Activated CD4-positive, alpha-beta T cell treated with anti-CD3 and anti-CD28 coated beads, Interleukin-2, amount 50 U/mL, for 48 hours (primary cell): Measurements from ENCODE around the gene TSC1.
A peak's percentile ranks its signal among the peaks of the same experiment; 100 is the strongest.

Experiments used
- DNase-seq, 2 experiments: peaks; one replicate each; pipeline ENCODE4 v3.0.0-alpha.2; 2020

The TSC1 gene

DNA sequence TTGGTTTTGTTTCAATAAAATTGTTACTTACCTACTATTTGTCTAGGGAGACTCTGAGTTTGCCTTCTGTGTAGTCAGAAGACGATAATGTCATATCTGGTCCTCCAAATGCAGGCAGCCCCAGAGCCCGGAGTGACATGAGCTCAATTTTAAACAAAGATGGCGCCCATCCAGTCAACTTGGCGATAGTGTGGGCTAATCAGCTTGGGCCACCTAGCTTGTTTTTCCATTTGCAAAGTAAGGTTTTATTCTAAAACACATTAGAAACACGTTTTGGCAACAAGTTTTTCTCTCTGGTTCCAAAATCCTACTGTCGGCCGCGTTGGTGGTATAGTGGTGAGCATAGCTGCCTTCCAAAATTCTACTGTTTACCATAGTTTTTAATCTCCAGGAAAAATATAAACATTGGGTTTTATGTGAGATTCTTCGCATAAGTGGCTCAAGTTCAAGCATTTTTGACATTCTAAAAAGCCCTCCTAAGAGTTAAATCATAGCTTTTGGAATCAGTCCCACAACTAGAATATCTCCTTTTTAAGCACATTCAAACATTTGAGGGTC is 13.2 kb downstream of the TSC1 start:
- DNase-seq: no peak

DNA sequence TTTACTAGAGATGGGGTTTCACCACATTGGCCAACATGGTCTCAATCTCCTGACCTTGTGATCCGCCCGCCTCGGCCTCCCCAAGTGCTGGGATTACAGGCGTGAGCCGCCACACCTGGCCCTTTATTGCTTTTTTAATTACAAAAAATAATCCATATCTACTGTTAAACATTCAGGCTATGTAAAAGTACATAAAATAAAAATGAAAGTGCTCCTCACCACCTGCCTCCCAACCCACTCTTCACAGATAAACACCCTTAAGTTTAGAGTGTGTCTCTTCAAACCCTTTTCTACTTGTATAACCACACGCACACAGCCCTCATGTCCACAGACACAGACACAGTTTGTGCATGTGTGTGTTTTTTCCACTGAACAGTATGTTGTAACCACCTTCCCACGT is 16.7 kb downstream of the TSC1 start:
- DNase-seq: no peak

DNA sequence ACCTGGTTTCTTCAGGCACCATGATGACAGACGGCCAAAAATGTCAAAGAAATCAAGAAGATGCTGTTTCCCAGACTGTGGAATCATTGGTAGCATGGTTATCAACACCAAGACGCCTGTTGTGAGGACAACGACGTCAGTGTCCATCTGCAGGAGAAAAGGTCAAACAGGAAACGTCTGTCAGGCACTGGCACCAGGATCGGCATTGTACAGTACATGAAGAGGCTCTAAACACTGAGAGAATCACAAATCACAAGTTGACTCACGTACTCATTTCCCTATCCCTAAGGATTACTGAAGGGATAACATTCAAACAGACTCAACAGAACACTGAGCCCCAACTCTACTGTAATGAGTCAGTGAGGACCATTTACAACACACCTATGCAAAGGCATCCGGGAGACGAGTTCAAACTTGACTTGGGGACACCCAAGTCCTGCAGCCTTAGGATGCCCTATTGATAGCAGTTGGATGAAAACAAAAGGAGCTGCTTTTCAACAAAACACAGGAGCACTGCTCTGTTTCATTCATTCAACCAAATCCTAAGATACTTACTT is 21.0 kb downstream of the TSC1 start:
- DNase-seq: no peak

- DNase-seq: no peak
Measured at GRCh38 chr9:132919614-132920268, 24.7 kb downstream of the TSC1 start.

- DNase-seq: no peak
Measured at GRCh38 chr9:132914924-132915323, 29.5 kb downstream of the TSC1 start.

DNA sequence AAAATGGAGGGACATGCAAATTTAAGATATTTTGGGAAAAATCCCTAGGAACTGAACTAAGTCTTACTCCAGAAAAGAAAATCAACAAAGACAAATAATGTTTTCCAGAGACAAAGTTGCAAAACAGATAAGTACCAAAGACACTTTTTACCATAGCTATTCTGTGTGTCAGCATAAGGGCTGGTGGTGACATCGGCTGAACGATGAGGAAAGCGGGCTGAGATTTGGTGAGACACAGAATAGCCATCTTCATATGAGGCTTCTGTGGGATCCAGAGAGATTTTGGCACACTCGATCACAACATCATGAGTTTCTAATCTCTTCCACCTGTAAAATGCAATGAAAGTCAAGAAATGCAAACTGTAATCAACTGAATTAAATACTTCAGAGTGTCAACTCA is 32.3 kb downstream of the TSC1 start:
- no peak for DNase-seq

- no peak for DNase-seq
Measured at GRCh38 chr9:132910376-132910775, 34.0 kb downstream of the TSC1 start.

DNA sequence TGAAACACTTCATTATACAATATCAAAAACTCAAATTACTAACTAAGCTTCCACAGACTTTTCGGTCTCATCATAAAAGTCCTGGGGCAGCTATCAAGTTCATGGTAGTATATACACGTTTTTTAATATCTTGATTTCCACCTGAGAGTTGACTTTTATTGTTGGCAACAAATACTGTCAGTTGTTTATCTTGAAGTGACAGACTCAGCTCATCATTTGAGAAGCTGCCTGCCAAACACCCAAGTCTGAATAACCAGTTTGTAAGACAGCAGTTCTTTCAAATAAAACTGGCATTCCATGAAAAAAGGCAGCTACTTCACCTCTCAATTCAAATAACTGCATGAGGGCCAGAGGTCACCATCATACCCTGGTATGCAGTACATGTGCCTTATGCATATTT is 35.1 kb downstream of the TSC1 start:
- no peak for DNase-seq

- no peak for DNase-seq
Measured at GRCh38 chr9:132908635-132909034, 35.8 kb downstream of the TSC1 start.

- no peak for DNase-seq
Measured at GRCh38 chr9:132905726-132906125, 38.7 kb downstream of the TSC1 start.

GRCh38 chr9:132903574-132904492 is 40.6 kb downstream of the TSC1 start:
- DNase-seq: no peak

GRCh38 chr9:132901858-132902831 is 42.3 kb downstream of the TSC1 start:
- peak; percentile 79 to 84 for DNase-seq

GRCh38 chr9:132898051-132898450 is 46.4 kb downstream of the TSC1 start:
- DNase-seq: no peak

DNA sequence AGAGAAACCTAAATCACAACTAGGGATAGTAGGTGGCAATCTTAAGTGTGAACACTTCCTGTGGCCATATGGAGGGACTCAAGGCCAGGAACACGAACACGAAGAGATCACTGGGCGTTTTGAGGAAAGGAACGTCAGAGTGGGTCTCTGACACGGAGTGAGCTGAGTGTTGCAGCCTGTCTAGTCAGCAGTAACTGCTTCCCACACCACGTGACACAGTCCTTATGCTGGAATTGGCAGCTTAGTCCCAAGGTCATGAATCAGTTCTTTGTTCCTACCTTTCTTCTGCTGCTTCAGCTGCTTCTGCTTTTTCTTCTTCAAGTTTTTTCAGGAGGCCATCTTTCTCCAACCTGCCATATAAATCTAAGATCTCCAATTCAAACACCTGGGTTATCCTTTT is 47.5 kb downstream of the TSC1 start:
- no peak for DNase-seq

GRCh38 chr9:132896264-132896663 is 48.2 kb downstream of the TSC1 start:
- DNase-seq: no peak

GRCh38 chr9:132894862-132895835 is 49.3 kb downstream of the TSC1 start:
- DNase-seq: no peak

GRCh38 chr9:132894346-132894745 is 50.1 kb downstream of the TSC1 start:
- no peak for DNase-seq

DNA sequence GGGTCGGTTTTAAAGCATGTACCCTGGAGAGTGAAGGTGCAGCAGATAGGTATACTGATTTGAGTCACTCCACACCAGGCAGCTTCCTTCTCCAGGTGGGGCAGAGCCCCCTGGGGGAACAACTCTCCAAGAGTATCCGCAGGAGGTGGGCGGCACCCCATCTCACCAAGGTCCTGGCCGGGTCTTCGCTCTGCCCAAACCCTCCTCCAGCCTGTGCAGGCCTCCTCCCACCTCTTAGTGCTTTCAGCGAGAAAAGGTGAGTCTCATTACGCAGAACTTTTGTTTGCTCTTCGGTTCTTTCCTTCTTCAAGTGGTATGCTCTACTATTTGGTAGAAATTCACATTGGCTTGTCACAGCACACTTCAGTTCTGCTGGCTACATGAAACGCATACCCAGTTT is 52.0 kb downstream of the TSC1 start:
- DNase-seq: no peak

DNA sequence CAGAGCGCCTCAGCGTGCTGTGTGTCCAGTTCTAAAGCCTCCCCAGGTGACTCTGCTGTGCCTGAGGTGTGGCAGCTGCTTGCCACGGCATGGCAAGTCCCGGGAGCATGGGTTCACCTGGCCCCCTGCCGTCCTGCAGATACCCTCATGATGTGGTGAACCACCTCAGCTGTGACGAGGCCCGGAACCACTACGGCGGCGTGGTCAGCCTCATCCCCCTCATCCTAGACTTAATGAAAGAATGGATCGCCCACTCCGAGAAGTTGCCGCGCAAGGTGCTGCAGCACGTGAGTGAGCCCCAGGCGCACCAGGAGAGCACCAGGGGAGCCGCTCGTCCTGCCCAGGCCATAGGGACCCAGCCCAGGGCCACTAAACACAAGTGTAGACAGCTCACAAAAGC is 56.3 kb downstream of the TSC1 start:
- no peak for DNase-seq

GRCh38 chr9:132887181-132888120 is 57.0 kb downstream of the TSC1 start:
- DNase-seq: no peak
